AG04449 (cell line): Measurements from ENCODE around the gene HSD17B1.

Experiments used
- CTCF ChIA-PET: fragments of 350-600 bp; formaldehyde crosslinking; extraction: SDS; loops from one replicate; lab custom pipeline; 2021; ENCODE audit warnings: antibody characterized with exemption; lab: Yijun Ruan, JAX
- POLR2A ChIA-PET: fragments of 400-600, 350-600 bp; formaldehyde crosslinking; extraction: SDS; loops from one replicate; lab custom pipeline; 2020; ENCODE audit warnings: antibody characterized with exemption, inconsistent platforms; lab: Yijun Ruan, JAX
- DNase-seq: peaks from one replicate; pipeline ENCODE4 v3.0.0-alpha.2; 2010; ENCODE audit warnings: low read depth, low spot score
- H3K4me3 ChIP-seq: 2 replicates; pipeline ENCODE4 v1.5.1; 2011; ENCODE audit warnings: low read depth, mild to moderate bottlenecking, control low read depth, low read length
- CTCF ChIP-seq: IDR thresholded peaks from one replicate; pipeline ENCODE4 v1.5.1; 2011; ENCODE audit warnings: mild to moderate bottlenecking, moderate library complexity, low read length, control low read depth, inconsistent platforms; ENCODE audit not compliant: insufficient read depth; ENCODE audit errors: missing control alignments

Gene HSD17B1

GRCh38 chr17:42596386-42596785 lies 43.7 kb downstream of the HSD17B1 start:
- CTCF ChIA-PET: no interaction called here
- H3K4me3 ChIP-seq: no peak overlapping the region
- no peak for DNase-seq
- TF ChIP-seq CTCF: no peak
- POLR2A ChIA-PET: no interaction called here

GRCh38 chr17:42598905-42599304 lies 46.2 kb downstream of the HSD17B1 start:
- ChIA-PET CTCF (interaction anchor here (0.8 to 2.5 kb wide), 4 partner anchors 10 to 21 kb away, joined by 3 to 8 read pairs (median 7); partner anchors contain the start of genes PSMC3IP, RETREG3 and TUBG1), POLR2A (interaction anchor here (0.9 kb wide), 1 partner anchor 11 kb away, joined by 3 read pairs; the partner anchor contains the start of genes RETREG3 and TUBG1)
- no peak for TF ChIP-seq CTCF
- H3K4me3 ChIP-seq: no peak overlapping the region
- DNase-seq: no peak

- TF ChIP-seq CTCF: no peak
- no peak overlapping the region for H3K4me3 ChIP-seq
- ChIA-PET CTCF (interaction anchor here (3.2 kb wide), 1 partner anchor 25 kb away, joined by 18 read pairs; the partner anchor contains the start of gene PSMC3IP), POLR2A (no interaction called here)
- no peak for DNase-seq
Measured at GRCh38 chr17:42603318-42603717, 50.6 kb downstream of the HSD17B1 start.
